HFF-Myc (cell line): Measurements from ENCODE around the gene MAP3K5.

ENCODE experiments used
- DNase-seq: peaks from one replicate; pipeline ENCODE4 v3.0.0-alpha.2; 2011; ENCODE audit warnings: low read depth; ENCODE audit errors: extremely low read depth
- H3K4me3 ChIP-seq: replicated peaks from 2 replicates; pipeline ENCODE4 v1.5.1; 2011; ENCODE audit warnings: low read depth, mild to moderate bottlenecking, control low read depth, low read length
- TF ChIP-seq, protein P1 (sequence below): IDR thresholded peaks from 2 replicates; pipeline ENCODE4 v1.5.1; 2012; ENCODE audit warnings: mild to moderate bottlenecking, low read depth, low read length, control low read depth; ENCODE audit errors: missing control alignments

MAP3K5 gene

DNA sequence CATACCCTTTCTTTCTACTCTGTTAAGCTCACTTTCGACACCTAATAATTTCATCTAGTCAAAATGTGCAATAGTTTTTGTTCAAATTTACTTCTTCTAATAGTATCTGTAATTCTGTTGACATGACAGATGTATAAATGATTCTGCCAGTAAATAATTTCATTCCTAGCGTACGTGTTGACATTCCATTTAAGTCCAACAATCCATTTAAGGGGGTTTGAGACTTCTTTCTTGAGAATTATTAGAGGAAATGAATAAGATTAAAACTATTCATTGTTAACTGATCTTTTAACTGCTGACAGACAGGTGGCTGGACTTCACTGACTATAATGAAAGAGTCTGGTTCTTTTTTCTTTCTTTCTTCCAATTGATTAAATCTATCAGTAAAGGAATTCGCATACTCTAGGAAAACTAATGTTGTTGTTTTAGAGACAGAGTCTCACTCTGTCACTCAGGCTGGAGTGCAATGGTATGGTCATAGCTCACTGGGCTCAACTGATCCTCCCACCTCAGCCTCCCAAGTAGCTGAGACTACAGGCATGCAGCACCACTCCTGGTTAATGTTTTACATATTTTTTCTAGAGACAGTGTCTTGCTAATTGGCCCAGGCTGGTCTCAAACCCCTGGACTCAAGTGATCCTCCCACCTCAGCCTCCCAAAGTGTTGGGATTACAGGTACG lies 55.9 kb downstream of the MAP3K5 start:
- DNase-seq, result no peak
- H3K4me3 ChIP-seq, result no peak overlapping the region
- TF ChIP-seq, protein P1, sequence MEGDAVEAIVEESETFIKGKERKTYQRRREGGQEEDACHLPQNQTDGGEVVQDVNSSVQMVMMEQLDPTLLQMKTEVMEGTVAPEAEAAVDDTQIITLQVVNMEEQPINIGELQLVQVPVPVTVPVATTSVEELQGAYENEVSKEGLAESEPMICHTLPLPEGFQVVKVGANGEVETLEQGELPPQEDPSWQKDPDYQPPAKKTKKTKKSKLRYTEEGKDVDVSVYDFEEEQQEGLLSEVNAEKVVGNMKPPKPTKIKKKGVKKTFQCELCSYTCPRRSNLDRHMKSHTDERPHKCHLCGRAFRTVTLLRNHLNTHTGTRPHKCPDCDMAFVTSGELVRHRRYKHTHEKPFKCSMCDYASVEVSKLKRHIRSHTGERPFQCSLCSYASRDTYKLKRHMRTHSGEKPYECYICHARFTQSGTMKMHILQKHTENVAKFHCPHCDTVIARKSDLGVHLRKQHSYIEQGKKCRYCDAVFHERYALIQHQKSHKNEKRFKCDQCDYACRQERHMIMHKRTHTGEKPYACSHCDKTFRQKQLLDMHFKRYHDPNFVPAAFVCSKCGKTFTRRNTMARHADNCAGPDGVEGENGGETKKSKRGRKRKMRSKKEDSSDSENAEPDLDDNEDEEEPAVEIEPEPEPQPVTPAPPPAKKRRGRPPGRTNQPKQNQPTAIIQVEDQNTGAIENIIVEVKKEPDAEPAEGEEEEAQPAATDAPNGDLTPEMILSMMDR, result no peak

DNA sequence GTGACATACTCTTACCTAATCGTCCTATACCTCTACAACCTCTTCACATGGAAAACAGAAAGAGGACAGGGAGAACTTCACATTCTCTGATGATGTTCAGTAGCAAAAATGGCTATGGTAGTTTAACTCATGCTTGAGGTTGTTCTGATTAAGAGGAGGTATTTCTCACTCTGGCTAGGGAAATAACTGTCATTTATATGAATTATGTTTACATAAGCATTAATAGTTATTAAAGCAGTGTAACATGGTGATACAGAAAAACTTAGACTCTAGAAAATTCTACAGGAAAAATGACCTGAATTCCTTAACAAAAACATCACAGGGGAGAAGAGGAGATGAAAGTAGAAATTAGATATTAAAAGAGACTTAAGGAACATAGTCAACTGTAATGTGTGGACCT lies 57.3 kb downstream of the MAP3K5 start:
- TF ChIP-seq, protein P1, result no peak
- no peak for DNase-seq
- H3K4me3 ChIP-seq, result no peak overlapping the region

DNA sequence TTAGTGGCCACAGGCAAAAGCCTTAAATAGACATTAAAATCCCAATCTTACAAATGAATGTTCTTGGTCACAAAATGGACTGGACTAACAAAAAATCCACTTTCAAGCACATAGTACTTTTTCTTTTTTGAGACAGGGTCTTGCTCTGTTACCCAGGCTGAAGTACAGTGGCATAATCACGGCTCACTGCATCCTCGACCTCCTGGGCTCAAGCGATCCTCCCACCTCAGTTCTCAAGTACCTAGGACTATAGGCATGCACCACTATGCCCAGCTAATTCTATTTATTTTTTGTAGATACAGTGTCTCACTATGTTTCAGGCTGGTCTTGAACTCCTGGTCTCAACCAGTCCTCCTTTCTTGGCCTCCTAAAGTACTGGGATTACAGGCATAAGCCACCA lies 59.4 kb downstream of the MAP3K5 start:
- TF ChIP-seq, protein P1, result no peak
- no peak overlapping the region for H3K4me3 ChIP-seq
- no peak for DNase-seq

DNA sequence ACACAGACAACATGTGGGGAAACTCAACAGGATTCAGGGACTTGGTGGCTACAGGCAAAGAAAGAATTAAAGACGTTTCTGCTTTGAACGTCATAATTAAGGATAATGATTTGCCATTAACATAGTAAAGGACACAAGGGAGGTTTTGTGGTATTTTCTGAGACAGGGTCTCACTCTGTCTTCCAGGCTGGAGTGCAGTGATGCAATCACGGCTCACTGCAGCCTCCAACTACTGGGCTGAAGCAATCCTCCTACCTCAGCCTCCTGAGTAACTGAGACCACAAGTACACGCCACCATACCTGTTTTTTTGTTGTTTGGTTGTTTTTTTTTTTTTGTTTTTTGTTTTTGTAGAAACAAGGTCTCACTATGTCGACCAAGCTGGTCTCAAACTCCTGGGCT lies 62.4 kb downstream of the MAP3K5 start:
- no peak for DNase-seq
- H3K4me3 ChIP-seq, result no peak overlapping the region
- TF ChIP-seq, protein P1, result no peak

DNA sequence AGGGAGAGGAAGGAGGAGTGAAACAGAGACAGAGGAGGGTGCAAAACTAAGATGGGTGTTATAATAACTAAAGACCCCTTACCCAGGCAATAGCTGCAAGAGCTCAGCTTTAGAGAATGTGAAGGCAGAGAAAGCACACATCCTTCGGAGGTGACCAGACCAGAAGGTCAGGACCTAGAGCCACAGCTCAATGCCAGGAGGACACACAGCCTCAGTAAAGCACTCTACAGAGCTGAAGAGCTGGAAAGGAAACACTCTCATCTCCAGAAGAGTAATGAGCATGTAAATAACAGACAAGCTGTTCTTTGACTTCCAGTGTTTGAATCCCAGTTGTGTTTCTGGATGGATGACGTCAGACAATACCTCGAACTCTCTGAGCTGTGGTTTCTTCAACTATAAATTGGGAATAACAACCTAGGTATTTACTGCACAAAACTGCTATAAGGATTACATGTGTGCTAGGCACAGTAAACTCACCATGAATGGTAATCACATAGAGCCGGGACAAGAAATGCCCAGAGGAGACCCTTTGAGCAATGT lies 63.2 kb downstream of the MAP3K5 start:
- TF ChIP-seq, protein P1, result no peak
- DNase-seq, result no peak
- no peak overlapping the region for H3K4me3 ChIP-seq

DNA sequence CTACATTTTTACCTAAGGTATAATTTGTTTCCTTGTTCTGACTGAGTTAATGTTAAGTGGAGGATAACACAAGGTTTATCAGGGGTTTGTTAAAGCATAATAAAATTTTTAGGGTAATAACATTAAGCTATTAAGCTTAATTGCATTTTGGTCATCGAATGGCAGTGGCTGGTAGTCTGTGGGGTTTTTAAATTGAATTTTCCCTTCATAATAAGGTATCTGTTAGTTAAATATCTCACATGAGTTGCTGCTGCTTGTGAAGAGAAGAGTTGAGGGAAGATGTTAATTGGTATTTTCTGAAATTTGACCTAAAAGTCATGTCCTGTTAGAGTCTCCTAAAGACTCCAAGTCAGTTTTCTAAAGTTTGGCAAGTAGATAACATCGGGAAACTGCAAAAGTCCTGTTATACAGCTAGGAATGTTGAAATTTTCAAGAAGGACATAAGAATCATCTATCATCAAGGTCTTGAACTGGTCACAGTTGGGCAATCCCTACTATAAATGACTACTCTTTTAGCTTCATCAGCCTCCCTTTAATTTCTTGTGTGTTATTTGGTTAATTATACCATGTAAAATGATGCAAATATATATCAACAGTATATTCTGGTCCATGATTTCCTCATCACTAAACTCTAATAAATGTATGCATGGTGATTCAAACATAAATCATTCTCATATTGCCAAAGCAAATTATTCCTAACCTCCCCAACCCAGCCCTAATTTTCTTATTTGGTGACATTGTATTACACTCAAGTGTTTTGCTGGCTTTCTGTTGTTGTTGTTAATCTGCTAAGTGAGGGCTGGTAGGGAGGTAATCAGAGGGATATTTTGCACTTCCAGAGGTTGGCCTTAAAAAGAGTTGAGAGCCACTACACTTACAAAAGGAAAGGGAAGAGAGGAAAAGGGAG lies 64.0 kb downstream of the MAP3K5 start:
- DNase-seq, result no peak
- no peak overlapping the region for H3K4me3 ChIP-seq
- TF ChIP-seq, protein P1, result no peak
